WTC11 (cell line): ENCODE results near the gene CCDC50. TPM values are rescaled to one million over a fixed set of nuclear protein-coding genes. Genes with fewer than 3 reads are reported as not detected.

Experiments used
- ATAC-seq: fragments of 200-7000 bp; cut with Tn5 transposase; 2 replicates; pipeline ENCODE4 v1.10.0; 2021; ENCODE audit warnings: mild to moderate bottlenecking, moderate library complexity
- CTCF ChIA-PET: fragments of 300-600 bp; sonication (Branson Sonifier 250); formaldehyde crosslinking; loops from one replicate; lab custom pipeline; 2021; ENCODE audit warnings: antibody characterized with exemption; lab: Charles Lee
- POLR2A ChIA-PET: fragments of 350-600 bp; sonication (Branson Sonifier 250); formaldehyde crosslinking; loops from one replicate; lab custom pipeline; 2021; ENCODE audit warnings: antibody characterized with exemption; lab: Charles Lee
- DNase-seq: peaks from one replicate; pipeline ENCODE4 v3.0.0; 2021; ENCODE audit warnings: low spot score
- H3K27ac Mint-ChIP-seq: 2 replicates; pipeline ENCODE4 v1.8.0; 2021; ENCODE audit warnings: mixed read lengths
- H3K27me3 Mint-ChIP-seq: 2 replicates; pipeline ENCODE4 v1.8.0; 2021; ENCODE audit warnings: low read depth, mild to moderate bottlenecking, moderate library complexity, mixed read lengths
- H3K36me3 Mint-ChIP-seq: 2 replicates; pipeline ENCODE4 v1.8.0; 2021; ENCODE audit warnings: mixed read lengths
- H3K4me1 Mint-ChIP-seq: 2 replicates; pipeline ENCODE4 v1.8.0; 2022; ENCODE audit warnings: mixed read lengths
- H3K4me3 Mint-ChIP-seq: 2 replicates; pipeline ENCODE4 v1.8.0; 2021; ENCODE audit warnings: mild to moderate bottlenecking, moderate library complexity, mixed read lengths
- H3K9me3 Mint-ChIP-seq: 2 replicates; pipeline ENCODE4 v1.8.0; 2021; ENCODE audit warnings: mixed read lengths
- ATF1 ChIP-seq: sonication (generic); formaldehyde crosslinking; IDR thresholded peaks from 2 replicates; pipeline ENCODE4 v1.8.1; 2023; ENCODE audit warnings: mild to moderate bottlenecking, moderate library complexity, missing genetic modification reagents
- CBFB ChIP-seq: sonication (generic); formaldehyde crosslinking; IDR thresholded peaks from 2 replicates; pipeline ENCODE4 v1.8.1; 2022; ENCODE audit warnings: mild to moderate bottlenecking, low read depth, missing genetic modification reagents
- ELF4 ChIP-seq: sonication (generic); formaldehyde crosslinking; IDR thresholded peaks from 2 replicates; pipeline ENCODE4 v1.8.1; 2022; ENCODE audit warnings: low read depth, mild to moderate bottlenecking, moderate library complexity, missing genetic modification reagents
- FOXJ3 ChIP-seq: sonication (generic); formaldehyde crosslinking; IDR thresholded peaks from 2 replicates; pipeline ENCODE4 v1.9.0; 2021; ENCODE audit warnings: missing genetic modification reagents, mild to moderate bottlenecking, borderline replicate concordance
- GABPB1 ChIP-seq: sonication (generic); formaldehyde crosslinking; IDR thresholded peaks from 2 replicates; pipeline ENCODE4 v1.8.1; 2023; ENCODE audit warnings: mild to moderate bottlenecking, missing genetic modification reagents
- IRF2 ChIP-seq: sonication (generic); formaldehyde crosslinking; IDR thresholded peaks from 2 replicates; pipeline ENCODE4 v1.8.0; 2022; ENCODE audit warnings: low read depth, missing genetic modification reagents, borderline replicate concordance
- JAZF1 ChIP-seq: fragments of 250-450 bp; sonication (Bioruptor Pico); IDR thresholded peaks from 2 replicates; pipeline ENCODE4 v1.9.0; 2021; ENCODE audit warnings: moderate library complexity, mild to moderate bottlenecking, inconsistent platforms
- SMAD3 ChIP-seq: sonication (generic); formaldehyde crosslinking; IDR thresholded peaks from 2 replicates; pipeline ENCODE4 v1.8.0; 2022; ENCODE audit warnings: missing genetic modification reagents, mild to moderate bottlenecking, borderline replicate concordance
- ZNF263 ChIP-seq: sonication (generic); formaldehyde crosslinking; IDR thresholded peaks from 2 replicates; pipeline ENCODE4 v1.8.1; 2022; ENCODE audit warnings: low read depth, mild to moderate bottlenecking, moderate library complexity, missing genetic modification reagents
- ZNF416 ChIP-seq: fragments of 250-450 bp; sonication (Bioruptor Pico); IDR thresholded peaks from 2 replicates; pipeline ENCODE4 v1.9.0; 2021; ENCODE audit warnings: mild to moderate bottlenecking, inconsistent platforms
- ZNF423 ChIP-seq: fragments of 250-450 bp; sonication (Bioruptor Pico); IDR thresholded peaks from 2 replicates; pipeline ENCODE4 v2.1.2; 2022; ENCODE audit warnings: mild to moderate bottlenecking, moderate library complexity
- ZNF671 ChIP-seq: fragments of 250-450 bp; sonication (Bioruptor Pico); IDR thresholded peaks from 2 replicates; pipeline ENCODE4 v1.8.0; 2021; ENCODE audit warnings: mild to moderate bottlenecking
- total RNA-seq: library from RNA; stranded (reverse); gene quantifications from 3 replicates; pipeline ENCODE4 v1.2.3, GENCODE V29; 2021
- TF ChIP-seq, protein P1 (sequence below): sonication (generic); formaldehyde crosslinking; IDR thresholded peaks from 2 replicates; pipeline ENCODE4 v1.8.0; 2022; ENCODE audit warnings: mild to moderate bottlenecking, missing genetic modification reagents
- TF ChIP-seq, protein P2 (sequence below): sonication (generic); formaldehyde crosslinking; IDR thresholded peaks from 2 replicates; pipeline ENCODE4 v1.8.1; 2023; ENCODE audit warnings: mild to moderate bottlenecking, missing genetic modification reagents, moderate library complexity
- TF ChIP-seq, protein P3 (sequence below): sonication (generic); formaldehyde crosslinking; IDR thresholded peaks from 2 replicates; pipeline ENCODE4 v1.8.0; 2023; ENCODE audit warnings: mild to moderate bottlenecking, missing genetic modification reagents
- TF ChIP-seq, protein P4 (sequence below): fragments of 250-450 bp; sonication (Bioruptor Pico); conservative IDR thresholded peaks from 2 replicates; pipeline ENCODE4 v1.9.0; 2021; ENCODE audit warnings: mild to moderate bottlenecking
- TF ChIP-seq, protein P5 (sequence below): sonication (generic); formaldehyde crosslinking; IDR thresholded peaks from 2 replicates; pipeline ENCODE4 v1.8.0; 2022; ENCODE audit warnings: mild to moderate bottlenecking, missing genetic modification reagents
- TF ChIP-seq, protein P6 (sequence below): sonication (generic); formaldehyde crosslinking; IDR thresholded peaks from 2 replicates; pipeline ENCODE4 v1.8.0; 2022; ENCODE audit warnings: mild to moderate bottlenecking, missing genetic modification reagents
- TF ChIP-seq, protein P7 (sequence below): sonication (generic); formaldehyde crosslinking; IDR thresholded peaks from 2 replicates; pipeline ENCODE4 v1.8.0; 2023; ENCODE audit warnings: missing genetic modification reagents, mild to moderate bottlenecking, borderline replicate concordance

Gene CCDC50
- total RNA-seq, 1 experiment from 2014 or later = 33.1 TPM

DNA sequence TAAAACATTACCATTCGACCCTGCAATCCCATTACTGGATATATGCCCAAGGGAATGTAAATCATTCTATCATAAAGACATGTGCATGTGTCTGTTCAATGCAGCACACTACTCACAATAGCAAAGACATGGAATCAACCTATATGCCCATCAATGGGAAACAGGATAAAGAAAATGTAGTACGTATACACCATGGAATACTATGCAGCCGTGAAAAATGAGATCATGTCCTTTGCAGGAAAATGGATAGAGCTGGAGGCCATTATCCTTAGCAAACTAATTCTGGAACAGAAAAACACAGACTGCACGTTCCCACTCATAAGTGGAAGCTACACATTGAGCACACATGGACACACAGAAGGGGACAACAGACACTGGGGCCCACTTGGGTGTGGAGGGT is 111.3 kb downstream of the CCDC50 start:
- no peaks in the 10 kb centered on the region for H3K27me3 Mint-ChIP-seq
- H3K36me3 Mint-ChIP-seq = no peaks in the 10 kb centered on the region
- H3K4me3 Mint-ChIP-seq = no peak overlapping the region
- peaks cover 5% of the 10 kb centered on the region; the same call in 1 of the 2 replicates for H3K4me1 Mint-ChIP-seq
- ChIA-PET CTCF (no interaction called here), POLR2A (no interaction called here)
- TF ChIP-seq ZNF263 (no peak), ATF1 (CRISPR knock-in tag) (no peak)
- TF ChIP-seq, protein P1, sequence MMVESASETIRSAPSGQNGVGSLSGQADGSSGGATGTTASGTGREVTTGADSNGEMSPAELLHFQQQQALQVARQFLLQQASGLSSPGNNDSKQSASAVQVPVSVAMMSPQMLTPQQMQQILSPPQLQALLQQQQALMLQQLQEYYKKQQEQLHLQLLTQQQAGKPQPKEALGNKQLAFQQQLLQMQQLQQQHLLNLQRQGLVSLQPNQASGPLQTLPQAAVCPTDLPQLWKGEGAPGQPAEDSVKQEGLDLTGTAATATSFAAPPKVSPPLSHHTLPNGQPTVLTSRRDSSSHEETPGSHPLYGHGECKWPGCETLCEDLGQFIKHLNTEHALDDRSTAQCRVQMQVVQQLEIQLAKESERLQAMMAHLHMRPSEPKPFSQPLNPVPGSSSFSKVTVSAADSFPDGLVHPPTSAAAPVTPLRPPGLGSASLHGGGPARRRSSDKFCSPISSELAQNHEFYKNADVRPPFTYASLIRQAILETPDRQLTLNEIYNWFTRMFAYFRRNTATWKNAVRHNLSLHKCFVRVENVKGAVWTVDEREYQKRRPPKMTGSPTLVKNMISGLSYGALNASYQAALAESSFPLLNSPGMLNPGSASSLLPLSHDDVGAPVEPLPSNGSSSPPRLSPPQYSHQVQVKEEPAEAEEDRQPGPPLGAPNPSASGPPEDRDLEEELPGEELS (CRISPR knock-in tag) = no peak
- DNase-seq (no peak), ATAC-seq (no peak)
- no peak overlapping the region for H3K27ac Mint-ChIP-seq
- H3K9me3 Mint-ChIP-seq = peaks cover 10% of the 10 kb centered on the region

DNA sequence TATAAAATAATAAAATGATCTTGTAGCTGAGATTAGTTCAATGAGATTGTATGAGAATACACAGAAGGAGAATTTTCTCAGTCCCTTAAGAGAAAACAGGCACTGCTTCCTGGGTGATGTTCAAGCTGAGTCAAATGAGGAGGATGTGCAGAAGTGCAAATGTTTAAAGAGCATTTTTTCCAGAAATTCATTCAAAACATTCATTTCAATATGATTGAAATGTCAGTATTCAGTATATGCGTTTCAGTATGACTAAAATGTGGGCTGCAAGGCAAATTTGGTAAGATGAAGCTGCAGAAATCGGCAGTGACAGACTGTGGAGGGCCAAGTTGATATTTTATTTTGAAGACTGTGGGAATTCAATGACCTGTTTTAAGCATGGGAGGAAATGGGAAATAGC is 112.5 kb downstream of the CCDC50 start:
- DNase-seq (no peak), ATAC-seq (no peak)
- no peaks in the 10 kb centered on the region for H3K27me3 Mint-ChIP-seq
- POLR2A ChIA-PET = no interaction called here
- peaks cover 5% of the 10 kb centered on the region; the same call in 1 of the 2 replicates for H3K4me1 Mint-ChIP-seq
- no peak overlapping the region for H3K27ac Mint-ChIP-seq
- CTCF ChIA-PET = no interaction called here
- TF ChIP-seq CBFB (CRISPR knock-in tag) = no peak
- TF ChIP-seq SMAD3 (CRISPR knock-in tag) = no peak
- no peak for TF ChIP-seq FOXJ3 (CRISPR knock-in tag)
- TF ChIP-seq, protein P2, sequence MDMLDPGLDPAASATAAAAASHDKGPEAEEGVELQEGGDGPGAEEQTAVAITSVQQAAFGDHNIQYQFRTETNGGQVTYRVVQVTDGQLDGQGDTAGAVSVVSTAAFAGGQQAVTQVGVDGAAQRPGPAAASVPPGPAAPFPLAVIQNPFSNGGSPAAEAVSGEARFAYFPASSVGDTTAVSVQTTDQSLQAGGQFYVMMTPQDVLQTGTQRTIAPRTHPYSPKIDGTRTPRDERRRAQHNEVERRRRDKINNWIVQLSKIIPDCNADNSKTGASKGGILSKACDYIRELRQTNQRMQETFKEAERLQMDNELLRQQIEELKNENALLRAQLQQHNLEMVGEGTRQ (CRISPR knock-in tag) = no peak
- TF ChIP-seq, protein P3, sequence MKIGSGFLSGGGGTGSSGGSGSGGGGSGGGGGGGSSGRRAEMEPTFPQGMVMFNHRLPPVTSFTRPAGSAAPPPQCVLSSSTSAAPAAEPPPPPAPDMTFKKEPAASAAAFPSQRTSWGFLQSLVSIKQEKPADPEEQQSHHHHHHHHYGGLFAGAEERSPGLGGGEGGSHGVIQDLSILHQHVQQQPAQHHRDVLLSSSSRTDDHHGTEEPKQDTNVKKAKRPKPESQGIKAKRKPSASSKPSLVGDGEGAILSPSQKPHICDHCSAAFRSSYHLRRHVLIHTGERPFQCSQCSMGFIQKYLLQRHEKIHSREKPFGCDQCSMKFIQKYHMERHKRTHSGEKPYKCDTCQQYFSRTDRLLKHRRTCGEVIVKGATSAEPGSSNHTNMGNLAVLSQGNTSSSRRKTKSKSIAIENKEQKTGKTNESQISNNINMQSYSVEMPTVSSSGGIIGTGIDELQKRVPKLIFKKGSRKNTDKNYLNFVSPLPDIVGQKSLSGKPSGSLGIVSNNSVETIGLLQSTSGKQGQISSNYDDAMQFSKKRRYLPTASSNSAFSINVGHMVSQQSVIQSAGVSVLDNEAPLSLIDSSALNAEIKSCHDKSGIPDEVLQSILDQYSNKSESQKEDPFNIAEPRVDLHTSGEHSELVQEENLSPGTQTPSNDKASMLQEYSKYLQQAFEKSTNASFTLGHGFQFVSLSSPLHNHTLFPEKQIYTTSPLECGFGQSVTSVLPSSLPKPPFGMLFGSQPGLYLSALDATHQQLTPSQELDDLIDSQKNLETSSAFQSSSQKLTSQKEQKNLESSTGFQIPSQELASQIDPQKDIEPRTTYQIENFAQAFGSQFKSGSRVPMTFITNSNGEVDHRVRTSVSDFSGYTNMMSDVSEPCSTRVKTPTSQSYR (CRISPR knock-in tag) = no peak
- TF ChIP-seq, protein P4, sequence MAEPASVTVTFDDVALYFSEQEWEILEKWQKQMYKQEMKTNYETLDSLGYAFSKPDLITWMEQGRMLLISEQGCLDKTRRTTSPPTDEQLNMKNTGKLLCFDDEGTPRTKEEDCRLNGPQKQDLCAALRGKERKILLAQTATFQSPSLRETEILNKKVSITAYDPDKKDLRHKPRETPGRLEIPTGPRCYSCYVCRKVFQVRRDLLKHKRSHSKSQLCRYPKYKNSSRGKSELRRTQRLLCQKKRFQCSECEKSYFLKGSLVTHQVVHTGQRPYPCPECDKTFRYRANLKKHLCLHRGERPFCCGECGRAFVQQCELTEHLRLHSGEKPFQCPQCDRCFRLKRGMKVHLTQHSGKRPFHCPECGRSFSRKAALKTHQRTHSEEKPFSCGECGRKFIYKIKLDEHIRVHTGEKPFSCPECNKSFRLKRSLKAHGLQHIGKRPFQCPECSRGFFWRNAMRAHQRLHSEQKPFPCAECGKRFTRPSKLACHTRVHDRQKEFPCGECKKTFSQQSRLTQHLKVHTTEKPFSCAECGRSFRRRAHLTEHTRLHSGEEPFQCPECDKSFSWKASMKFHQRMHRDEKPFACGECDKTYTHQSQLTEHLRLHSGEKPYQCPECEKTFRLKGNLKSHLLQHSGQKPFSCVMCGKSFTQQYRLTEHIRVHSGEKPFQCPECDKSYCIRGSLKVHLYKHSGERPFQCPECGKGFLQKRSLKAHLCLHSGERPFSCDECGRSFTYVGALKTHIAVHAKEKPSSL (CRISPR knock-in tag) = no peak
- TF ChIP-seq, protein P5, sequence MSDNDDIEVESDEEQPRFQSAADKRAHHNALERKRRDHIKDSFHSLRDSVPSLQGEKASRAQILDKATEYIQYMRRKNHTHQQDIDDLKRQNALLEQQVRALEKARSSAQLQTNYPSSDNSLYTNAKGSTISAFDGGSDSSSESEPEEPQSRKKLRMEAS = no peak
- no peak for TF ChIP-seq GABPB1 (CRISPR knock-in tag)
- no peak for TF ChIP-seq ZNF671 (CRISPR knock-in tag)
- TF ChIP-seq ZNF416 (CRISPR knock-in tag) = no peak
- TF ChIP-seq, protein P6, sequence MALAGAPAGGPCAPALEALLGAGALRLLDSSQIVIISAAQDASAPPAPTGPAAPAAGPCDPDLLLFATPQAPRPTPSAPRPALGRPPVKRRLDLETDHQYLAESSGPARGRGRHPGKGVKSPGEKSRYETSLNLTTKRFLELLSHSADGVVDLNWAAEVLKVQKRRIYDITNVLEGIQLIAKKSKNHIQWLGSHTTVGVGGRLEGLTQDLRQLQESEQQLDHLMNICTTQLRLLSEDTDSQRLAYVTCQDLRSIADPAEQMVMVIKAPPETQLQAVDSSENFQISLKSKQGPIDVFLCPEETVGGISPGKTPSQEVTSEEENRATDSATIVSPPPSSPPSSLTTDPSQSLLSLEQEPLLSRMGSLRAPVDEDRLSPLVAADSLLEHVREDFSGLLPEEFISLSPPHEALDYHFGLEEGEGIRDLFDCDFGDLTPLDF (CRISPR knock-in tag) = no peak
- TF ChIP-seq, protein P7, sequence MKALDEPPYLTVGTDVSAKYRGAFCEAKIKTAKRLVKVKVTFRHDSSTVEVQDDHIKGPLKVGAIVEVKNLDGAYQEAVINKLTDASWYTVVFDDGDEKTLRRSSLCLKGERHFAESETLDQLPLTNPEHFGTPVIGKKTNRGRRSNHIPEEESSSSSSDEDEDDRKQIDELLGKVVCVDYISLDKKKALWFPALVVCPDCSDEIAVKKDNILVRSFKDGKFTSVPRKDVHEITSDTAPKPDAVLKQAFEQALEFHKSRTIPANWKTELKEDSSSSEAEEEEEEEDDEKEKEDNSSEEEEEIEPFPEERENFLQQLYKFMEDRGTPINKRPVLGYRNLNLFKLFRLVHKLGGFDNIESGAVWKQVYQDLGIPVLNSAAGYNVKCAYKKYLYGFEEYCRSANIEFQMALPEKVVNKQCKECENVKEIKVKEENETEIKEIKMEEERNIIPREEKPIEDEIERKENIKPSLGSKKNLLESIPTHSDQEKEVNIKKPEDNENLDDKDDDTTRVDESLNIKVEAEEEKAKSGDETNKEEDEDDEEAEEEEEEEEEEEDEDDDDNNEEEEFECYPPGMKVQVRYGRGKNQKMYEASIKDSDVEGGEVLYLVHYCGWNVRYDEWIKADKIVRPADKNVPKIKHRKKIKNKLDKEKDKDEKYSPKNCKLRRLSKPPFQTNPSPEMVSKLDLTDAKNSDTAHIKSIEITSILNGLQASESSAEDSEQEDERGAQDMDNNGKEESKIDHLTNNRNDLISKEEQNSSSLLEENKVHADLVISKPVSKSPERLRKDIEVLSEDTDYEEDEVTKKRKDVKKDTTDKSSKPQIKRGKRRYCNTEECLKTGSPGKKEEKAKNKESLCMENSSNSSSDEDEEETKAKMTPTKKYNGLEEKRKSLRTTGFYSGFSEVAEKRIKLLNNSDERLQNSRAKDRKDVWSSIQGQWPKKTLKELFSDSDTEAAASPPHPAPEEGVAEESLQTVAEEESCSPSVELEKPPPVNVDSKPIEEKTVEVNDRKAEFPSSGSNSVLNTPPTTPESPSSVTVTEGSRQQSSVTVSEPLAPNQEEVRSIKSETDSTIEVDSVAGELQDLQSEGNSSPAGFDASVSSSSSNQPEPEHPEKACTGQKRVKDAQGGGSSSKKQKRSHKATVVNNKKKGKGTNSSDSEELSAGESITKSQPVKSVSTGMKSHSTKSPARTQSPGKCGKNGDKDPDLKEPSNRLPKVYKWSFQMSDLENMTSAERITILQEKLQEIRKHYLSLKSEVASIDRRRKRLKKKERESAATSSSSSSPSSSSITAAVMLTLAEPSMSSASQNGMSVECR (CRISPR knock-in tag) = no peak
- TF ChIP-seq JAZF1 (CRISPR knock-in tag) = no peak
- no peak for TF ChIP-seq ELF4 (CRISPR knock-in tag)
- TF ChIP-seq ZNF423 (CRISPR knock-in tag) = no peak
- no peak for TF ChIP-seq IRF2 (CRISPR knock-in tag)
- H3K36me3 Mint-ChIP-seq = no peaks in the 10 kb centered on the region
- H3K4me3 Mint-ChIP-seq = no peak overlapping the region
- peaks cover 10% of the 10 kb centered on the region for H3K9me3 Mint-ChIP-seq
